GM12878 (cell line): Measurements from ENCODE around the gene SLC4A3. TPM values are rescaled to one million over a fixed set of nuclear protein-coding genes. Genes with fewer than 3 reads are reported as not detected.

Experiments used
- ATAC-seq: fragments of 200-7000 bp; cut with Tn5 transposase; 3 replicates; pipeline ENCODE4 v1.9.1; 2020; ENCODE audit warnings: mild to moderate bottlenecking, moderate library complexity
- BruUV-seq: library from RNA; stranded (reverse); fragments of 400-500 nt; replicated peaks from 2 replicates; lab custom pipeline; 2021; lab: Mats Ljungman, UMichigan
- CTCF ChIA-PET: fragments of 300-600 bp; sonication (Branson Sonifier 250); formaldehyde crosslinking; extraction: SDS; loops from one replicate; lab custom pipeline; 2021; ENCODE audit warnings: inconsistent platforms; lab: Yijun Ruan, JAX
- POLR2A ChIA-PET: fragments of 350-600 bp; formaldehyde crosslinking; extraction: SDS; loops from one replicate; lab custom pipeline; 2021; ENCODE audit warnings: inconsistent platforms; lab: Charles Lee
- RAD21 ChIA-PET: fragments of 300-600 bp; sonication (Branson Sonifier 250); formaldehyde crosslinking; loops from one replicate; lab custom pipeline; 2023; ENCODE audit warnings: antibody characterized with exemption; ENCODE audit not compliant: unreplicated experiment; lab: Charles Lee
- SMC1A ChIA-PET: fragments of 300-600 bp; sonication (Branson Sonifier 250); formaldehyde crosslinking; loops from one replicate; lab custom pipeline; 2023; ENCODE audit not compliant: unreplicated experiment, uncharacterized antibody; lab: Charles Lee
- DNase-seq: peaks from one replicate; pipeline ENCODE4 v3.0.0-alpha.2; 2011; ENCODE audit warnings: low read depth, low spot score
- FAIRE-seq: peaks from 3 replicates; lab custom pipeline; 2011; peaks lifted over from hg19 to GRCh38; lab: Jason Lieb, UNC
- H2AFZ ChIP-seq: 2 replicates; pipeline ENCODE4 v1.6.0; 2011; ENCODE audit warnings: low read depth, low read length, control low read depth; ENCODE audit not compliant: control insufficient read depth
- H3K27ac ChIP-seq: 2 replicates; pipeline ENCODE4 v1.5.1; 2011; ENCODE audit warnings: control low read depth; ENCODE audit not compliant: control insufficient read depth, insufficient read depth
- H3K27me3 ChIP-seq, 2 experiments: replicated peaks in 1 of 2; 2 replicates each; pipeline versions ENCODE4 v1.6.0 to v1.6.1; 2011; ENCODE audit warnings: low read length in 1 of 2; ENCODE audit not compliant: control insufficient read depth in 2 of 2, insufficient read depth in 2 of 2
- H3K36me3 ChIP-seq, 2 experiments: 2 replicates each; pipeline ENCODE4 v1.5.1; 2011; ENCODE audit warnings: low read length in 1 of 2; ENCODE audit not compliant: control insufficient read depth in 2 of 2, insufficient read depth in 2 of 2
- H3K4me1 ChIP-seq: 2 replicates; pipeline ENCODE4 v1.6.1; 2011; ENCODE audit warnings: mild to moderate bottlenecking, low read length, moderate library complexity, mixed read lengths; ENCODE audit not compliant: control insufficient read depth, insufficient read depth
- H3K4me2 ChIP-seq: 2 replicates; pipeline ENCODE4 v1.6.0; 2011; ENCODE audit warnings: control low read depth; ENCODE audit not compliant: control insufficient read depth, insufficient read depth
- H3K4me3 ChIP-seq: fragments of 200-600 bp; sonication (generic); 2 replicates; pipeline ENCODE4 v1.5.1; 2016
- H3K79me2 ChIP-seq: 2 replicates; pipeline ENCODE4 v1.6.0; 2011; ENCODE audit warnings: low read length; ENCODE audit not compliant: control insufficient read depth, insufficient read depth
- H3K9ac ChIP-seq: 2 replicates; pipeline ENCODE4 v1.8.0; 2011; ENCODE audit warnings: low read length, control low read depth, mixed read lengths; ENCODE audit not compliant: control insufficient read depth, insufficient read depth
- H3K9me3 ChIP-seq: replicated peaks from 3 replicates; pipeline ENCODE4 v1.5.1; 2011; ENCODE audit warnings: mild to moderate bottlenecking, low read length; ENCODE audit not compliant: control insufficient read depth, insufficient read depth
- H4K20me1 ChIP-seq: 2 replicates; pipeline ENCODE4 v1.6.0; 2011; ENCODE audit not compliant: control insufficient read depth, insufficient read depth
- CHD1 ChIP-seq: IDR thresholded peaks from 2 replicates; pipeline ENCODE4 v1.6.1; 2012; ENCODE audit warnings: low read depth, low read length, improper control_type of control experiment
- CHD2 ChIP-seq: IDR thresholded peaks from 2 replicates; pipeline ENCODE4 v1.6.1; 2011; ENCODE audit warnings: low read depth, low read length, improper control_type of control experiment, borderline replicate concordance
- CREB1 ChIP-seq: IDR thresholded peaks from 2 replicates; pipeline ENCODE4 v1.6.1; 2012; ENCODE audit warnings: low read depth, mild to moderate bottlenecking, inconsistent platforms
- EZH2 ChIP-seq: IDR thresholded peaks from 2 replicates; pipeline ENCODE4 v1.6.1; 2012; ENCODE audit warnings: low read depth, mild to moderate bottlenecking, control low read depth, inconsistent platforms, low read length, borderline replicate concordance; ENCODE audit not compliant: control insufficient read depth
- JUNB ChIP-seq: IDR thresholded peaks from 2 replicates; pipeline ENCODE4 v1.6.1; 2016; ENCODE audit warnings: antibody characterized with exemption, mild to moderate bottlenecking
- MXI1 ChIP-seq: fragments of 150-350 bp; IDR thresholded peaks from 2 replicates; pipeline ENCODE4 v1.6.1; 2011; ENCODE audit warnings: low read depth, mild to moderate bottlenecking, inconsistent platforms, low read length, improper control_type of control experiment
- NR2C1 ChIP-seq: fragments of 450-650 bp; IDR thresholded peaks from 2 replicates; pipeline ENCODE4 v1.6.1; 2017; ENCODE audit warnings: antibody characterized with exemption, mild to moderate bottlenecking, moderate library complexity
- RFX5 ChIP-seq: IDR thresholded peaks from 2 replicates; pipeline ENCODE4 v1.6.1; 2011; ENCODE audit warnings: low read depth, low read length, improper control_type of control experiment
- ZNF24 ChIP-seq: fragments of 450-650 bp; IDR thresholded peaks from 2 replicates; pipeline ENCODE4 v1.6.1; 2017; ENCODE audit warnings: antibody characterized with exemption, mild to moderate bottlenecking
- WGBS: methylation state at CpG from one replicate; pipeline ENCODE4 v1.1.6; 2016; ENCODE audit warnings: low lambda C conversion rate; ENCODE audit not compliant: insufficient replicate concordance, insufficient coverage; ENCODE audit errors: missing lambda C conversion rate; 5-methylcytosine and 5-hydroxymethylcytosine counted together
- in situ Hi-C: fragments of 300-500 bp; cut with MboI; formaldehyde crosslinking; loops from 9 replicates; pipeline ENCODE4 v1.14.3; 2018; ENCODE audit warnings: mixed read lengths
- intact Hi-C: fragments of 100-400 bp; cut with micrococcal nuclease; formaldehyde crosslinking; loops from one replicate; pipeline ENCODE4 v1.14.2; 2022; ENCODE audit not compliant: unreplicated experiment
- polyA plus RNA-seq, 11 experiments: library from polyadenylated mRNA; depleted of rRNA in 4 of 11; unstranded in 6 of 11; stranded (reverse) in 5 of 11; fragments of >200 nt; fragmentation: Nextera tagmentation in 4 of 11; fragmentation: Illumina TruSeq in 1 of 11; extraction: Ambion mirVana in 4 of 11; extraction: Trizol in 1 of 11; gene quantifications; 1 replicate in 1 of 11; 2 replicates in 10 of 11; pipeline versions ENCODE4 v1.2.1 to v1.2.3, GENCODE V29; 2011 to 2016; ENCODE audit warnings: inconsistent platforms in 2 of 11, missing spikeins in 2 of 11, low read depth in 1 of 11
- total RNA-seq, 4 experiments: library from RNA; depleted of rRNA in 3 of 4; stranded (reverse); fragments of >200 nt in 3 of 4; fragmentation: Illumina TruSeq in 1 of 4; extraction: Trizol in 1 of 4; gene quantifications; 2 replicates each; pipeline versions ENCODE4 v1.2.1 to v1.2.3, GENCODE V29; 2013 to 2021
- TF ChIP-seq, protein P1 (sequence below): fragments of 450-650 bp; conservative IDR thresholded peaks from 2 replicates; pipeline ENCODE4 v1.6.1; 2017; ENCODE audit warnings: mild to moderate bottlenecking, moderate library complexity
- TF ChIP-seq, protein P2 (sequence below): IDR thresholded peaks from 2 replicates; pipeline ENCODE4 v1.6.1; 2012; ENCODE audit warnings: low read depth, low read length, improper control_type of control experiment
- TF ChIP-seq, protein P3 (sequence below): fragments of 450-650 bp; IDR thresholded peaks from 2 replicates; pipeline ENCODE4 v1.6.1; 2018; ENCODE audit warnings: borderline replicate concordance, mild to moderate bottlenecking; ENCODE audit not compliant: partially characterized antibody
- TF ChIP-seq, protein P4 (sequence below): fragments of 450-650 bp; IDR thresholded peaks from 2 replicates; pipeline ENCODE4 v1.6.1; 2017; ENCODE audit warnings: mild to moderate bottlenecking
- TF ChIP-seq, protein P5 (sequence below): fragments of 150-350 bp; IDR thresholded peaks from 2 replicates; pipeline ENCODE4 v1.6.1; 2014; ENCODE audit warnings: mild to moderate bottlenecking, low read depth, low read length

The SLC4A3 gene
- total and polyA plus RNA-seq, 10 of the 15 experiments (the other 5 are each of a cell fraction or from before 2014, with no cell fraction given): 0.05 to 0.08 TPM; not detected in 8

DNA sequence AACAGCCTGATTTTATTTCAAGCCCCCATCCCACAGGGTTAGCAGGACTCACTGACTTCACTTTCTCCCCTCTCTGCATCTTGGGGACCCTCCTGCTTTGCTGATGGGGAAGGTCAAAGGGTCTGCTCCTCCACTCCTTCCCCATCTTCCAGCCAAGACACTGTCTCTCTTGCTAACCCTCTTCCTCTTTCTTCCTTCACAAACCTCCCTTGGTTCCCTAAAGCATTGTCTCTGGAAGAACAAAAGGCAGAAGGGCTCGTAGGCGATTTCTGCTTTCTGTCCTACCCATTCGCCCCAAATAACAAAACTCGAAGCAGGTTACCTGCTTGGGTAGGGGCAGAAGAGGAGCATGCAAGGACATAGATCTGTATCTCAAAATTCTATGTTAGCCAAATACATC is 5.5 kb upstream of the SLC4A3 start:
- ATAC-seq (no peak), DNase-seq (no peak), FAIRE-seq (no peak)
- H3K4me3 ChIP-seq: no peak overlapping the region
- no peaks in the 10 kb centered on the region; the same call in 2 of the 3 replicates for H3K9me3 ChIP-seq
- ChIA-PET SMC1A (no interaction called here), POLR2A (no interaction called here), CTCF (no interaction called here), RAD21 (no interaction called here)
- H3K27ac ChIP-seq: no peak overlapping the region
- no peaks in the 10 kb centered on the region for H3K79me2 ChIP-seq
- no peaks in the 10 kb centered on the region; the same call in 1 of the 2 replicates for H4K20me1 ChIP-seq
- H2AFZ ChIP-seq: no peak overlapping the region
- intact Hi-C loops: no loop called here
- H3K4me2 ChIP-seq: no peak overlapping the region
- no peaks in the 10 kb centered on the region for H3K4me1 ChIP-seq
- BruUV-seq: no TSS peak
- H3K9ac ChIP-seq: no peak overlapping the region
- in situ Hi-C loops: no loop called here
- no peak for TF ChIP-seq NR2C1
- TF ChIP-seq CHD1: no peak
- no peak for TF ChIP-seq RFX5
- TF ChIP-seq, protein P1, sequence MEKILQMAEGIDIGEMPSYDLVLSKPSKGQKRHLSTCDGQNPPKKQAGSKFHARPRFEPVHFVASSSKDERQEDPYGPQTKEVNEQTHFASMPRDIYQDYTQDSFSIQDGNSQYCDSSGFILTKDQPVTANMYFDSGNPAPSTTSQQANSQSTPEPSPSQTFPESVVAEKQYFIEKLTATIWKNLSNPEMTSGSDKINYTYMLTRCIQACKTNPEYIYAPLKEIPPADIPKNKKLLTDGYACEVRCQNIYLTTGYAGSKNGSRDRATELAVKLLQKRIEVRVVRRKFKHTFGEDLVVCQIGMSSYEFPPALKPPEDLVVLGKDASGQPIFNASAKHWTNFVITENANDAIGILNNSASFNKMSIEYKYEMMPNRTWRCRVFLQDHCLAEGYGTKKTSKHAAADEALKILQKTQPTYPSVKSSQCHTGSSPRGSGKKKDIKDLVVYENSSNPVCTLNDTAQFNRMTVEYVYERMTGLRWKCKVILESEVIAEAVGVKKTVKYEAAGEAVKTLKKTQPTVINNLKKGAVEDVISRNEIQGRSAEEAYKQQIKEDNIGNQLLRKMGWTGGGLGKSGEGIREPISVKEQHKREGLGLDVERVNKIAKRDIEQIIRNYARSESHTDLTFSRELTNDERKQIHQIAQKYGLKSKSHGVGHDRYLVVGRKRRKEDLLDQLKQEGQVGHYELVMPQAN: no peak
- TF ChIP-seq ZNF24: no peak
- no peak for TF ChIP-seq EZH2
- no peak for TF ChIP-seq CHD2
- TF ChIP-seq MXI1: no peak
- TF ChIP-seq, protein P2, sequence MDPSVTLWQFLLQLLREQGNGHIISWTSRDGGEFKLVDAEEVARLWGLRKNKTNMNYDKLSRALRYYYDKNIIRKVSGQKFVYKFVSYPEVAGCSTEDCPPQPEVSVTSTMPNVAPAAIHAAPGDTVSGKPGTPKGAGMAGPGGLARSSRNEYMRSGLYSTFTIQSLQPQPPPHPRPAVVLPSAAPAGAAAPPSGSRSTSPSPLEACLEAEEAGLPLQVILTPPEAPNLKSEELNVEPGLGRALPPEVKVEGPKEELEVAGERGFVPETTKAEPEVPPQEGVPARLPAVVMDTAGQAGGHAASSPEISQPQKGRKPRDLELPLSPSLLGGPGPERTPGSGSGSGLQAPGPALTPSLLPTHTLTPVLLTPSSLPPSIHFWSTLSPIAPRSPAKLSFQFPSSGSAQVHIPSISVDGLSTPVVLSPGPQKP: no peak
- TF ChIP-seq, protein P3, sequence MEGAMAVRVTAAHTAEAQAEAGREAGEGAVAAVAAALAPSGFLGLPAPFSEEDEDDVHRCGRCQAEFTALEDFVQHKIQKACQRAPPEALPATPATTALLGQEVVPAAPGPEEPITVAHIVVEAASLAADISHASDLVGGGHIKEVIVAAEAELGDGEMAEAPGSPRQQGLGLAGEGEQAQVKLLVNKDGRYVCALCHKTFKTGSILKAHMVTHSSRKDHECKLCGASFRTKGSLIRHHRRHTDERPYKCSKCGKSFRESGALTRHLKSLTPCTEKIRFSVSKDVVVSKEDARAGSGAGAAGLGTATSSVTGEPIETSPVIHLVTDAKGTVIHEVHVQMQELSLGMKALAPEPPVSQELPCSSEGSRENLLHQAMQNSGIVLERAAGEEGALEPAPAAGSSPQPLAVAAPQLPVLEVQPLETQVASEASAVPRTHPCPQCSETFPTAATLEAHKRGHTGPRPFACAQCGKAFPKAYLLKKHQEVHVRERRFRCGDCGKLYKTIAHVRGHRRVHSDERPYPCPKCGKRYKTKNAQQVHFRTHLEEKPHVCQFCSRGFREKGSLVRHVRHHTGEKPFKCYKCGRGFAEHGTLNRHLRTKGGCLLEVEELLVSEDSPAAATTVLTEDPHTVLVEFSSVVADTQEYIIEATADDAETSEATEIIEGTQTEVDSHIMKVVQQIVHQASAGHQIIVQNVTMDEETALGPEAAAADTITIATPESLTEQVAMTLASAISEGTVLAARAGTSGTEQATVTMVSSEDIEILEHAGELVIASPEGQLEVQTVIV: no peak
- TF ChIP-seq, protein P4, sequence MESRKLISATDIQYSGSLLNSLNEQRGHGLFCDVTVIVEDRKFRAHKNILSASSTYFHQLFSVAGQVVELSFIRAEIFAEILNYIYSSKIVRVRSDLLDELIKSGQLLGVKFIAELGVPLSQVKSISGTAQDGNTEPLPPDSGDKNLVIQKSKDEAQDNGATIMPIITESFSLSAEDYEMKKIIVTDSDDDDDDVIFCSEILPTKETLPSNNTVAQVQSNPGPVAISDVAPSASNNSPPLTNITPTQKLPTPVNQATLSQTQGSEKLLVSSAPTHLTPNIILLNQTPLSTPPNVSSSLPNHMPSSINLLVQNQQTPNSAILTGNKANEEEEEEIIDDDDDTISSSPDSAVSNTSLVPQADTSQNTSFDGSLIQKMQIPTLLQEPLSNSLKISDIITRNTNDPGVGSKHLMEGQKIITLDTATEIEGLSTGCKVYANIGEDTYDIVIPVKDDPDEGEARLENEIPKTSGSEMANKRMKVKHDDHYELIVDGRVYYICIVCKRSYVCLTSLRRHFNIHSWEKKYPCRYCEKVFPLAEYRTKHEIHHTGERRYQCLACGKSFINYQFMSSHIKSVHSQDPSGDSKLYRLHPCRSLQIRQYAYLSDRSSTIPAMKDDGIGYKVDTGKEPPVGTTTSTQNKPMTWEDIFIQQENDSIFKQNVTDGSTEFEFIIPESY: no peak
- TF ChIP-seq JUNB: no peak
- TF ChIP-seq, protein P5, sequence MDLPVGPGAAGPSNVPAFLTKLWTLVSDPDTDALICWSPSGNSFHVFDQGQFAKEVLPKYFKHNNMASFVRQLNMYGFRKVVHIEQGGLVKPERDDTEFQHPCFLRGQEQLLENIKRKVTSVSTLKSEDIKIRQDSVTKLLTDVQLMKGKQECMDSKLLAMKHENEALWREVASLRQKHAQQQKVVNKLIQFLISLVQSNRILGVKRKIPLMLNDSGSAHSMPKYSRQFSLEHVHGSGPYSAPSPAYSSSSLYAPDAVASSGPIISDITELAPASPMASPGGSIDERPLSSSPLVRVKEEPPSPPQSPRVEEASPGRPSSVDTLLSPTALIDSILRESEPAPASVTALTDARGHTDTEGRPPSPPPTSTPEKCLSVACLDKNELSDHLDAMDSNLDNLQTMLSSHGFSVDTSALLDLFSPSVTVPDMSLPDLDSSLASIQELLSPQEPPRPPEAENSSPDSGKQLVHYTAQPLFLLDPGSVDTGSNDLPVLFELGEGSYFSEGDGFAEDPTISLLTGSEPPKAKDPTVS: no peak
- no peak for TF ChIP-seq CREB1
- peaks cover 2 to 5% of the 10 kb centered on the region in 2 experiments for H3K27me3 ChIP-seq
- H3K36me3 ChIP-seq: no peaks in the 10 kb centered on the region
- WGBS: 3% methylated on average over 4 of the region's 4 CpGs
